Neutrophil (primary cell): ENCODE data around the gene ADGRE3.
"Not testable (repeated sequence)": the region's sequence is repeated elsewhere in the genome, so short reads cannot be mapped to it uniquely, and the experiment has no call there.

Experiments
- H3K27ac ChIP-seq: fragments of 200-600 bp; sonication (generic); 2 replicates; pipeline ENCODE4 v1.5.1; 2016; ENCODE audit warnings: mild to moderate bottlenecking, moderate library complexity
- H3K27me3 ChIP-seq: fragments of 200-600 bp; sonication (generic); 2 replicates; pipeline ENCODE4 v1.6.0; 2016; ENCODE audit warnings: mild to moderate bottlenecking
- H3K36me3 ChIP-seq: fragments of 200-600 bp; sonication (generic); 2 replicates; pipeline ENCODE4 v1.5.1; 2017
- H3K4me1 ChIP-seq, 2 experiments: fragments of 200-600 bp in 1 of 2; sonication (generic) in 1 of 2; 1 replicate in 1 of 2; 2 replicates in 1 of 2; pipeline versions ENCODE4 v1.5.1 to v1.6.1; 2013 to 2016; ENCODE audit warnings: low read depth in 1 of 2, low read length in 1 of 2, mild to moderate bottlenecking in 1 of 2, moderate library complexity in 1 of 2; ENCODE audit not compliant: control insufficient read depth in 1 of 2, insufficient read depth in 1 of 2
- H3K4me3 ChIP-seq, 2 experiments: fragments of 200-600 bp in 1 of 2; sonication (generic) in 1 of 2; 1 replicate in 1 of 2; 2 replicates in 1 of 2; pipeline ENCODE4 v1.5.1; 2013 to 2016; ENCODE audit warnings: low read depth in 1 of 2, low read length in 1 of 2, mild to moderate bottlenecking in 1 of 2, moderate library complexity in 1 of 2
- H3K9me3 ChIP-seq: fragments of 200-600 bp; sonication (generic); 2 replicates; pipeline ENCODE4 v1.5.1; 2016
- TF ChIP-seq, protein P1 (sequence below): fragments of 200-600 bp; sonication (generic); IDR thresholded peaks from 2 replicates; pipeline ENCODE4 v1.5.1; 2016; ENCODE audit warnings: antibody characterized with exemption

ADGRE3 gene

DNA sequence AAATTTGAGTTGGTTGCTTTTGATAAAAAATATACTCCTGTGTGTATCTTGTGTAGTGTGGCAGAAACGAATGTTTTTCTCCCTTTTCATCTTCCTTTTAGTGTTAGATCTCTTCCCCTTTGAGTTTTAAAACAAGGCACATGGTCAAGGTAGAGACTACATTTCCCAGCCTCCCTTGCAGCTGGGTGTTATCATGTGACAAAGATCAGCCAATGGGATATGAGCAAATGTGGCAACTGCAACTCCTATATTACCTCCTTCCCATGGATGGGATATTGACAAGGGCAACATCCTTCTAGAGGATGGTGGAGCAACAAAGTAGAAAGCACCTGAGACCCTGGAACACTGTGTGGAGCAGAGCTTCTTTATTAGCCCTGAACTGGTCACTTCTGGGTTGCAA lies 42.4 kb downstream of the ADGRE3 start:
- H3K27ac ChIP-seq, result peak overlapping the region; percentile 33
- H3K9me3 ChIP-seq, result peaks cover 4% of the 10 kb centered on the region

GRCh38 chr19:14629557-14629956 lies 45.1 kb downstream of the ADGRE3 start:
- no peaks in the 10 kb centered on the region for H3K4me1 ChIP-seq

More for the DNA sequence above, 42.4 kb downstream of the ADGRE3 start:
- peaks cover 97% of the 10 kb centered on the region for H3K36me3 ChIP-seq
- H3K27me3 ChIP-seq, result no peaks in the 10 kb centered on the region
- H3K4me3 ChIP-seq, result no peak overlapping the region
- no peaks in the 10 kb centered on the region for H3K4me1 ChIP-seq
- TF ChIP-seq, protein P1, sequence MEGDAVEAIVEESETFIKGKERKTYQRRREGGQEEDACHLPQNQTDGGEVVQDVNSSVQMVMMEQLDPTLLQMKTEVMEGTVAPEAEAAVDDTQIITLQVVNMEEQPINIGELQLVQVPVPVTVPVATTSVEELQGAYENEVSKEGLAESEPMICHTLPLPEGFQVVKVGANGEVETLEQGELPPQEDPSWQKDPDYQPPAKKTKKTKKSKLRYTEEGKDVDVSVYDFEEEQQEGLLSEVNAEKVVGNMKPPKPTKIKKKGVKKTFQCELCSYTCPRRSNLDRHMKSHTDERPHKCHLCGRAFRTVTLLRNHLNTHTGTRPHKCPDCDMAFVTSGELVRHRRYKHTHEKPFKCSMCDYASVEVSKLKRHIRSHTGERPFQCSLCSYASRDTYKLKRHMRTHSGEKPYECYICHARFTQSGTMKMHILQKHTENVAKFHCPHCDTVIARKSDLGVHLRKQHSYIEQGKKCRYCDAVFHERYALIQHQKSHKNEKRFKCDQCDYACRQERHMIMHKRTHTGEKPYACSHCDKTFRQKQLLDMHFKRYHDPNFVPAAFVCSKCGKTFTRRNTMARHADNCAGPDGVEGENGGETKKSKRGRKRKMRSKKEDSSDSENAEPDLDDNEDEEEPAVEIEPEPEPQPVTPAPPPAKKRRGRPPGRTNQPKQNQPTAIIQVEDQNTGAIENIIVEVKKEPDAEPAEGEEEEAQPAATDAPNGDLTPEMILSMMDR, result no peak

DNA sequence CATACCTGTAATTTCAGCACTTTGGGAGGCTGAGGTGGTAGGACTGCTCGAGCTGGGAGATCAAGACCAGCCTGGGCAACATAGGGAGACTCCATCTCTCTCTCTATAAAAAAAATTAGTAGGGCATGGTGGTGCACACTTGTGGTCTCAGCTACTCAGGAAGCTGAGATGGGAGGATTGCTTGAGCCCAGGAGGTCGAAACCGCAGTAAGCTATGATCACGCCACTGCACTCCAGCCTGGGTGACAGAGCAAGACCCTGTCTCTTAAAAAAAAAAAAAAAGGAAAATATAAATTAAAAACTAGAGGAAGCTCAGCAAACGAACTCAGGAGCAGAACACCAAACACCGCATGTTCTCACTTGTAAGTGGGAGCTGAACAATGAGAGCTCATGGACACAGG lies 50.2 kb downstream of the ADGRE3 start:
- not testable (repeated sequence) for H3K4me1 ChIP-seq, H3K4me3 ChIP-seq, H3K27ac ChIP-seq, H3K27me3 ChIP-seq, H3K9me3 ChIP-seq
- peaks cover 81% of the 10 kb centered on the region for H3K36me3 ChIP-seq

More at GRCh38 chr19:14629557-14629956, 45.1 kb downstream of the ADGRE3 start:
- Histone ChIP-seq H3K27me3 (no peaks in the 10 kb centered on the region), H3K27ac (no peak overlapping the region), H3K36me3 (peaks cover 99% of the 10 kb centered on the region), H3K9me3 (no peaks in the 10 kb centered on the region), H3K4me3 (no peak overlapping the region)
- TF ChIP-seq, protein P1, result no peak

DNA sequence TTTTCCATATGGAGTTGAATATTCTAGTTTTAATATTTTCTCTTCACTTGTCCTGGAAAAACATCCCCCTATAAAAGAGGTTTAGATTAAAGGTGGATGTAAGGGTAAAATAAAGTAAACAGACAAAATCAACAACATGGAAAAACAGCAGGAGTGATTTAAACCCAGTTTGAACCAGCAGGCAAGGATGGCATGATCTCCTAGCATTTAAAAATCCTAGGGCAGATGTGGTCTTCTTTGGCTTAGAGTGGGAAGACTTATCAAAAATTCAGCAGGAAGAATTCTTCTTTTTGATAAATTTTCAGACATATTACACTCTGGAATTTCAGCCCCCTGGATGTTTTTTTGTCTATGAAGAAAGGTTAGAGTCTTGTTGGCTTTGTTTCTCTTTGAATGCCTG lies 55.2 kb downstream of the ADGRE3 start:
- Histone ChIP-seq H3K4me1 (peaks cover 34 to 36% of the 10 kb centered on the region in 2 experiments), H3K4me3 (no peak overlapping the region), H3K9me3 (peaks cover 3% of the 10 kb centered on the region), H3K27me3 (no peaks in the 10 kb centered on the region), H3K27ac (peak overlapping the region; percentile 47), H3K36me3 (peaks cover 59% of the 10 kb centered on the region)
- TF ChIP-seq, protein P1, result no peak

- H3K36me3 ChIP-seq, result peaks cover 61% of the 10 kb centered on the region
- TF ChIP-seq, protein P1, result no peak
- H3K4me3 ChIP-seq, result peak overlapping the region; percentile 17 to 49
- peaks cover 61 to 64% of the 10 kb centered on the region in 2 experiments for H3K4me1 ChIP-seq
- H3K27ac ChIP-seq, result peak overlapping the region; percentile 97
- H3K9me3 ChIP-seq, result peaks cover 3% of the 10 kb centered on the region
- no peaks in the 10 kb centered on the region for H3K27me3 ChIP-seq
Measured at GRCh38 chr19:14616407-14616806, 58.2 kb downstream of the ADGRE3 start.

- H3K4me3 ChIP-seq, result peak overlapping the region; percentile 5 to 49
- H3K27me3 ChIP-seq, result no peaks in the 10 kb centered on the region
- peak overlapping the region; percentile 97 for H3K27ac ChIP-seq
- peaks cover 68 to 72% of the 10 kb centered on the region in 2 experiments for H3K4me1 ChIP-seq
- TF ChIP-seq, protein P1, result no peak
- peaks cover 57% of the 10 kb centered on the region for H3K36me3 ChIP-seq
- peaks cover 3% of the 10 kb centered on the region for H3K9me3 ChIP-seq
Measured at GRCh38 chr19:14615623-14616022, 59.0 kb downstream of the ADGRE3 start.
